Posterior cingulate gyrus (tissue), 11 donors: ENCODE results near the gene MRGPRX3.

Source experiments
- DNase-seq, 10 donors: peaks; one replicate each; pipeline versions ENCODE4 v3.0.0 to v3.0.0-alpha.2; 2020 to 2021; ENCODE audit warnings: mixed read lengths in 3 of 10
- intact Hi-C: fragments of 100-400 bp; cut with DNase I; formaldehyde crosslinking; loops from one replicate; pipeline ENCODE4 v1.15.1; 2023

MRGPRX3 gene

GRCh38 chr11:18145837-18146236 lies 13.5 kb downstream of the MRGPRX3 start:
- intact Hi-C loops: no loop called here
- no peak for DNase-seq

- DNase-seq: no peak
- intact Hi-C loops: no loop called here
Observed at GRCh38 chr11:18151581-18151980, 19.2 kb downstream of the MRGPRX3 start.

GRCh38 chr11:18168372-18168771 lies 36.0 kb downstream of the MRGPRX3 start:
- DNase-seq: no peak
- intact Hi-C loops: no loop called here

GRCh38 chr11:18171377-18172000 lies 39.1 kb downstream of the MRGPRX3 start:
- intact Hi-C loops: no loop called here
- peak in 1 of 10 donors; percentile 6 for DNase-seq

GRCh38 chr11:18172666-18173065 lies 40.3 kb downstream of the MRGPRX3 start, which contains the start of gene MRGPRX4:
MRGPRX4 (plus strand) TSS chr11:18172837; CDS start chr11:18173257, 420 bp downstream.
- intact Hi-C loops: no loop called here
- DNase-seq: no peak

- no peak for DNase-seq
- intact Hi-C loops: no loop called here
Observed at GRCh38 chr11:18173225-18173866, 41.0 kb downstream of the MRGPRX3 start.
